Measurements from ENCODE around the gene RGMA.
"Not testable (repeated sequence)": the region's sequence is repeated elsewhere in the genome, so short reads cannot be mapped to it uniquely, and the experiment has no call there.

Gene RGMA

DNA sequence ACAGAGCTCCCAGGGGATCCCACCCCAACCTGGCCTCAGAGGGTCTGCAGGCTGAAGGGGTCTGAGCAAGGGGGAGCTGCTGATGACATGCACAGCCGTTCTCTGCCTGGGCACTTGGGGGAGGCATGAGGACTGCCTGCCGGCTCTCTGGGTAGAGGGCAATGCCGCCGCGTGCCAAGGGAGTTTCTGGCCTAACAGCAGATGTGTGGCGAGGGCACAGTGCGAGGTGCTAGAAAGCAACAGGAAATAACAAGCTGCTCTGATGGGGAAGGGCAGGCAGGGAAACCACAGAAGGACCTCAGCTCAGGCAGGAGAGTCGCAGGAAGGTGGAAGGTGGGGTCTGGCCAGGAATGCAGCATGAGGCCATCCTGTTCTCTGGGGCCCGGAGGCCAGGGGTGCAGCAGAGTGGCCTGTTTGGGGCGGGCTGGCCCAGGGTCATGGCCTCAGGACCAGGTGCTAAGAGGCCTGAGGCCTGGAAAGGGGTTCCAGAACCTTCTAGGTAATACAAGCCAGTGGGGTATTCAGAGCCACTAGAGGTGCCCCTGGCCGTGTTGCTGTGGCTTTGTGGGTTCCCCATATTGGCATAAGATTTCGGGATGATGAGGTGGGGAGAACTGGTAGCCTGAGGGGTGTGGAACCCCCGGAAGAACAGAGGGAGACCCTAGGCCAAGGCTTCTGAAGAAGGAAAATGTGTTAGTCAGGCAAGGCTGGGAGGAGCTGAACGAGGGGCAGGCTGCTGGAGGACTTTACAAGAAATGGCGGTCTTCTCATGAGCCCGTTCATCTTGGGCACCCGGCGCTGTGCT lies 41.2 kb downstream of the RGMA start:
- no peak for DNase-seq (ENCODE audit: low read depth)

GRCh38 chr15:93046721-93047120 lies 42.3 kb downstream of the RGMA start:
- no peak for DNase-seq (ENCODE audit: low read depth)

DNA sequence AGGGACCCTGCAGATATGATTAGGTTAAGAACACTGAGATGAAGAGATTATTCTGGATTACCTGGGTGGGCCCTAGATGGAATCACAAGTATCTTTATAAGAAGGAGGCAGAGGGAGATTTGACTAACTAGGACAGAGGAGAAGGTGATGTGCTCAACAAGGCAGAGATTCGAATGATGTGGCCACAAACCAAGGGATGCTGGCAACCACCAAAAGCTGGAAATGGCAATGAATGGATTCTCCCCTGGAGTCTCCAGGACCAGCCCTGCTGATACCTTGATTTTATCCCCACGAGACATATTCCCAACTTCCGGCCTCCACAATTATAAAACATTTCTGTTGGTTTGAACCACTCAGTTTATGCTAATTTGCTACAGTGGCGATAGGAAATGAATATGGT lies 42.9 kb downstream of the RGMA start:
- no peak for DNase-seq (ENCODE audit: low read depth)

DNA sequence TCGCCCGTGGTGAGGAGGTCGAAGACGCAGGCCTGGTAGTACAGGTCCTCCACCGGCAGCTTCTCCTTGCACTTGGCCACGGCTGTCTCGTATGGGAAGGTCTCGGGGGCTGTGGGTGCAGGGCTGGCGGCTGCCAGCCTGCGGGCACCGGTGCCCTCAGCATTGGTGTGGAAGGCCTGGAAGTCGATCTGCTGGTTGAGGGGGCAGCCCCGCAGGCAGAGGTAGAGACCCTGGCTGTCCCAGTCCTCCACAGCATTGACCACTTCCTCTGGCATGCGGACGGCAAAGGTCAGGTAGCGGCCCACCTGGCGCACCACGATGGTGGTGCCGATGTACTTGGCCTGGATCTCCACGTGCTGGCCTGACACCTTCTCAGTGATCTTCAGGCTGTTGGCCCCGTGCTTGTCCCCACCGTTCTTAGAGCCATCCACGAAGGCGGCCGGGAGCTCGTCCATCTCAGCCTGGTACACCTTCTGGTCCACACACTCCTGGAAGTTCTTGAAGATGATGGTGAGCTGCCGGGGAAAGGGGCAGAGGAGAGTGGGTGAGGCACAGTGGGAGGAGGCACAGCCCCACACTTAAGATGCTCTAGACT lies 43.7 kb downstream of the RGMA start:
- no peak for DNase-seq (ENCODE audit: low read depth)

DNA sequence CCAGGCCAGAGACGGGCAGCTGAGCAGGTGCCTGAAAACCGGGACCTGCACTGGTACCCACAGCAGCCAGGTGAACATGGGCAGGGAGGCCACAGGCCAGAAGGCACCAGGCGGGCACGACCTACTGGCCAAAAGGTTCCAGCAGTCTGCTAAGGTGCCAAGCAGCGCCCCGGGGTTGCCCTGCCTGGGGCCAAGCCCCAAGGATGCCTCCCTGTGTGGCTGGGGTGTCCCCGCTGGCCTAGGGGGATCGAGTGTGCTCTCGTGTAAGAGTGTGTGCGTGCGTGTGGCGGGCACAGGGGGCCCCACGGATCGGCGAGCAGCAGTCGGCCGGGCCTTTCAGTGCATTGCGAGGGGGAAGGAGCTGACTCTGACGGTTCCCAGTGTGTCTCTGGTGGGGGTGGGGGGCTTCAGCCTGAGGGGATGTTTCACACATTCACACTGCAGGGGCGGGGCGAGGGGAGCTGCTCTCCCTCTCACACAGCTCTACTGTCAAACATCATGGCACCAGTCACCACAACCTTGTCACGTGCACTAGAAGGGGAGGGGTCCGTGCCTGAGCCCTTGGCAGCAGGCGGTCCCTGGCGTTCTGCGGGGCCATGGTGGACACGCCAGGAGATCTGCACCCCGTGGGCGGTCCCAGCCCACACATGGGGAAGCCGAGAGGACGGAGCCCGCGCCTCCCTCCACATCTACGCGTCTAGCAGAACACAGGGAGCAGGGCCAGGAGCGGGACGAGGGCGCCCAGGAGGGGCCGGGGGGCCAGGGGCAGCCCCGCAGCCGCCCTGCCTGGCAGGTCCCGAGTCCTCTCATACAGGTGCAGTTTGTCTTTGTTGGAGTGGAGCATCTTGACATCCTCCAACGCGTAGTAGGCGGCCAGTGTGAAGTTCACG lies 44.5 kb downstream of the RGMA start:
- DNase-seq (ENCODE audit: low read depth), result no peak

- no peak for DNase-seq (ENCODE audit: low read depth)
Measured at GRCh38 chr15:93043621-93044300, 45.2 kb downstream of the RGMA start.

DNA sequence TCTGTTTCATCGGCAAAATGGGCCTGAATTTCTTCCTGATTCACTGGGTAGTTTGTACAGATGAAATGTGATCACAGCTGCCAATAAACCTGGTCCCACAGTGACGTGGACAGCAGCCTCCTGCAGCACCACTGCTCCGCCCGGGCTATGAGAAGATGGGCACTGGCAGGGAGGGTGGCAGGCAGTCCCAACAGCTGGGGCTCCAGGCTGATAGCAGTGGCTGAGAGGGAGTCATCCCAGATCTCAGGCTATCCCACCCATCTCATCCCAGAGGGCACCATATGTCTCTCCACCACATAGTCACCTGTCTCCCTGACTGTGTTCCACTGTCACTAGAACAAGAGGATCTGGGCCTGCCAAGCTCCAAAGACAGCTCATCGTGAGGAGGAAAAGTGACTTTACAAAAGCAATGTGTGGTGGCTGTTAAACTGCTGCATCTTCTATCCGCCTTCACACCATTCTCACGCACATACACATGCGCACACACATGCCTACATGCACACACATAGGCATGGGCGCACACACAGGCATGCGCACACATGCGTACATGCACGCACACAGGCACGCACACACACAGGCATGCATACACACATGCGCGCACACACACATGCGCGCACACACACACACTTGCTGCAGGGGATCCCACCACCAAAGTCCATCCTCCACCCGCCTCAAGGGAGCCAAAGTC lies 46.2 kb downstream of the RGMA start:
- no peak for DNase-seq (ENCODE audit: low read depth)

GRCh38 chr15:93042211-93042610 lies 46.8 kb downstream of the RGMA start:
- no peak for DNase-seq (ENCODE audit: low read depth)

DNA sequence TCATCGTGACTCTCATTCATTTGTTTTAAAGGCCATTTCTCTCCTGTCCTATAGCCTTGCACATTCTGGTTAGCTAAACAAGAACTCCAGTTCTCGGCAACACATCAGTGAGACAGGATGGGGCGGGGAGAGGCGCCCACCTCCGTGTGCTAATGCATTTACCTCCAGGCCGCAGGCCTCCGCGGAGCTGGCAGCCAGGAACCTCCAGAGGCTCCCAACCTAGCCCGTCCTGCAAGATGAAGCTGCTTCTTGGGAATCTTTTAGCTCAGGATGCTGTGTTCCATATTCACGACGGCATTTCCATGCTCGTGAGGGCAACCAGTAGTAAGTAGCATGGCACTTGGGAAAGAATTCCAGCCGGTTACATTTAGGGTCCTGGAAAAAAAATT lies 47.9 kb downstream of the RGMA start:
- DNase-seq (ENCODE audit: low read depth), result no peak

DNA sequence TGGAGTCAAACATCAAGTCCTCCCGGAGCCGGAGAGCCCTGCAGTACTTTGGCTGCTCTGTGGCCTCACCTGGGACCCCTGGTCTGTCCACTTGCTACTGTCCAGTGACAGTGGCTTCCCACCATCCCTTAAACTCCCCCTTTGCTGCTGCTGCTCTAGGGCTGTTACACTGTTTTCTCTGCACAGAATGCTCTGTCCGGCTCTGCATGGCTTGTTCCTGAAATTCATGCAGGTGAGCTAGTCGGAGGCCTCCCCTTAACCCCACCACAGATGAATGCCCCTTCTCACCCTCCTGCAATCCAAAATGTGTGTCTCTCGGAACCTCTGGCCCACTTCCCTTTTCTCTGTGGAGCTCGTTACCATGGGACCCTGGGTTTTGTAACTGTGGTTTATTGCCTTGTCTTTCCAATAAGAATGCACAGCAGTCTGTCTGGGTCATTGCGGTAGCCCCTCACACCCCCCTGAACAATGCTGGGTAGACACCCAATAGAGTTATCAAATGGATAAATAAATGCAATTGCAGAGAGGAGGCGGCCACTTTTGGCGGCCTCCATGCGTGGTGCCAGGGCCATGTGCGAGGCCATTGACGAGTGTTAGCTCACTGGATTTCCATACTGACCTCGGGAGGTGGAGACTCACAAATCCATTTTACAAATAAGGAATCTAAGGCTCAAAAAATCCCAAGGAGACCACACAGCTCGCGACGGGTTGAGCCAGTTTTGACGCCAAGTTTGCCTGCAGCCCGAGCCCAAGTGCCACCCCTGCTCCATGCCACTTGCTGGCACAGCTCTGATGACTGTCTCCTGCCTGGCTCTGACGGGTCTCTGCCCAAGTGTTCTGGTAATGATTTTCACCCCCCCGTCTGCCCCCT lies 48.5 kb downstream of the RGMA start:
- DNase-seq (ENCODE audit: low read depth), result no peak

GRCh38 chr15:93039562-93040287 lies 49.3 kb downstream of the RGMA start:
- not testable (repeated sequence) for DNase-seq (ENCODE audit: low read depth)

DNA sequence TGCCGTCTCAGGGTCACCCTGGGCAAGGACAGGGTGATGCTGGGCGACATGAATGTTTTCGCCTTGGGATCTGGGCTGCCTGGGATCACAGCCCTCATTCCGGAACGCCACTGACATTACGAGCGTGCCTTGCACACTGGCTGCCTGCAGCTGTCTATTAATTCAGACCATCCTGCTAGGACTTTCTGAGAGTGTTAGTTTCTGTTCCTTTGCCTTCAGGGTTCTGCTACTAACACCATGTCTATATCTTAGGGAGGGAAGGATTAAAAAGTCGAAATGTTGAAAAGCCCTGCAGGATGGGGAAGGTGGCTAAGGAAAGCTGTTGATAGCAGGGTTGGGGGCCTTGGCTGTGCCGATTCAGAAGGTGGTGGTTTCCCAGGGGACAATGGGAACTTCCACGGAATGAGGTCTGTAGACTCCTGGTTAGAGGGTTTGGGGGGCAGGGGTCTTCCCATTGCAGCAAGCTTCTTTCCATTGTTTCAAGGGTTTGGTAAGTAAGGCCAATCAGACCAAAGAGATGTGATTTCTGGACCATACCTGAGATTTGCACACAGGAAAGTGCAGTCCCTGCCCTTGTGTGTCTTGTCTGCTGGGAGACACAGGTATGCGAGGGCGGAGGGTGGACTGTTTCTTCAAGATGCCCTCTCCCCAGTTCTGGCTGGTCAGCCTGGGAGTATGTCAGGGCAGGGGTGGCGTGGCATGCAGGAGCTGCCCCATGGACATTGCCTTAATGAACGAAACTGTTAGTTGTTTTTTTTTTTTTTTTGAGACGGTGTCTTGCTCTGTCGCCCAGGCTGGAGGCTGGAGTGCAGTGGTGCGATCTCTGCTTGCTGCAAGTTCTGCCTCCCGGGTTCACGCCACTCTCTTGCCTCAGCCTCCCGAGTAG lies 50.9 kb downstream of the RGMA start:
- no peak for DNase-seq (ENCODE audit: low read depth)

DNA sequence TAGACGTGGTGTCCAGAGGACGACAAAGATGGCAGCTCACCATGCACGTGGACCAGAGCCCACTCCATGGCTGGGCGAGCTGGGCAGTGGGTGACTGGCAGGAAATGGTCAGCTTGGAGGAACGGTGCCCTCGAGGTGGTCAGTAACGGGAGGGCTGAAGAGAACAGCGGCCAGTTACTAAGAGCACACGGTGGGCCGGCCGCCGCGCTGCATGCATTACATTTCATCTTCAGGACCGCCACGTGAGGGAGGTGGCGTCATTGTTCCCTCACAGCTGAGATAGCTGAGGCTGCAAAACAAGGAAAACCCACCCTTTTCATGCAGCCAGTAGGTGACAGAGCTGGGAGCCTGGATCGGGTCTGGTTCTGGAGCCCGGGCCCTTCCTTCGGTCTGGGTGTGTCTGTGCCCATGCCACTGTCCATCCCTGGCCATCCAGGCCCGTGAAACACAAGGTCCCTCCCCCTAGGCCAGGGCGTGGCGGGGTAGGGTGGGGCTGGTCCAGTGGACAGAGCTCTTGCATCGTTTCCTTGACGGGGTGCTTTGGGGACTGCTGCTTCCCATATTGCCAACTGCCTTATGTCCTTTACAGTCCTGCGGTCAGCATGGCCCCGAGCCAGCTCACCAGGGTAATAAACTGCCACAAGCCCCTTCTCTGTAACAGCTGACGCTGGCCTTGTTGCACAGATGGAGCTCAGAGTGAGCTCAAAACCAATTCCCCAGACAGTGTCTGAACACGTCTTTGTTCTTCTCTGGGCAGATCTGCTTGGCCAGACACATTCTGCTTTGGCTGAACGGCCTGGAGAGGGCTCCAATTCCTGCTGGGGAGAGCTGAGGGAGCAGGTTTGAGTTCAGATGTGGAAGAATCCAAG lies 51.8 kb downstream of the RGMA start:
- no peak for DNase-seq (ENCODE audit: low read depth)

GRCh38 chr15:93035953-93036810 lies 52.8 kb downstream of the RGMA start:
- DNase-seq (ENCODE audit: low read depth), result peak; percentile 19

GRCh38 chr15:93035092-93035915 lies 53.7 kb downstream of the RGMA start:
- no peak for DNase-seq (ENCODE audit: low read depth)

- no peak for DNase-seq (ENCODE audit: low read depth)
Measured at GRCh38 chr15:93034512-93034911, 54.5 kb downstream of the RGMA start.

Data from stimulated activated CD8-positive, alpha-beta memory T cell treated with anti-CD3 and anti-CD28 coated beads, Interleukin-4, amount 100 ng/mL, for 24 hours (primary cell).